HG03565 (cell line): ENCODE results near the gene NOMO2.
A peak's percentile ranks its signal among the peaks of the same experiment; 100 is the strongest.
"Not testable (repeated sequence)": the region's sequence is repeated elsewhere in the genome, so short reads cannot be mapped to it uniquely, and the experiment has no call there.

Experiments
- ATAC-seq: cut with Tn5 transposase; IDR thresholded peaks from one replicate; pipeline ENCODE4 v1.9.1; 2021; ENCODE audit warnings: mild to moderate bottlenecking, moderate library complexity; ENCODE audit not compliant: unreplicated experiment

NOMO2 gene

GRCh38 chr16:18525882-18526482 lies 35.9 kb downstream of the NOMO2 start:
- not testable (repeated sequence) for ATAC-seq

DNA sequence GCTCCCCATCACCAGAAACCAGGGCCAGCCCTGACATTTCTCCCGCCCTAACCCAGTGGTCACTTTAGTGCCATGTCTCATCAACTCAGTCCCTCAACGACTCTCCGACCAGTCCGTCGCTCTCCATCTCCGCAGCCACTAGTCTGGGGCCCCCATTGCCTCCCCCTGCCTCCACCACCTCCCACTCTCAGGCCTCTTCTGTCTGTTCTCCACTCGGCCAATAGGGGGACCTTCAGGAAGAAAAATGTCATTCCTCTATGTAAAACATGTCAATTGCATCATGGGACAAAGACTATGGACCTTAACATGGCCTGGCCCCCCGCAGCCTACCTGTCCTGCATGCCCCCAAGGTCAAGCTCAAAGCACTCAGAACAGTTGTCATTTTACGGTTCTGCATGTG lies 39.3 kb downstream of the NOMO2 start:
- ATAC-seq = not testable (repeated sequence)

GRCh38 chr16:18521445-18522181 lies 40.3 kb downstream of the NOMO2 start:
- not testable (repeated sequence) for ATAC-seq

DNA sequence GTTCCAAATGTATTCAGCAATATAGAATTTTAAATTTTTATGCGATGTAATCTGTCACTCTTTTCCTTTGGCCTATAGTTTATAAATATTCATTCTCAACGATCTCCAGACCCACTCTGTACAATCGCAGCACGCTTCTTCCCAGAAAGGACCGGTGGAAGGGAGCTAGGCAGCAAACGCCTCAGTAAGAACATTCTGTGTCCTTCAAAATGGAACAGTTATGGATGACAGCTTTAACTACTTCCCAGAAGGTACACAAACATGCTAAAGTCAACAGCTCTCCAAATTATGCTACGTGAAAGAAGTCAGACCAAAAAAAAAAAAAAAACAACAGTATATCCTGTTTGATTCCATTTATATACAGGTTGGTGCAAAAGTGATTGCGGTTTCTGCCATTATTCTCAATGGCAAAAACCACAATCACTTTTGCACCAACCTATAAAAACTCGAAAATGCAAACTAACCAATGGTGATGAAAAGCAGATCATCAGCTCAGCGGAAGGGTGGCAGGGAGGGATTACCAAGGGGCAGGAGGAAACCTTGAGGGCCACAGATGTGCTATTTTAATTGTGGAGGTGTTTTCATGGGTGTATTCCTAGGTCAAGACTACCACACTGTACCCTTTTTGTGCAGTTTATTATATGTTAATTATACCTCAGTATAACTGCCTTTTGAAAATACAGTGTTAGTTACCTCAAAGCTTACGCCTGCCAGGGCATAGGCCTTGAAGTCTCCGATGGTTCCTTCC lies 43.2 kb downstream of the NOMO2 start:
- not testable (repeated sequence) for ATAC-seq

GRCh38 chr16:18498430-18498829 lies 63.5 kb downstream of the NOMO2 start:
- ATAC-seq = not testable (repeated sequence)

DNA sequence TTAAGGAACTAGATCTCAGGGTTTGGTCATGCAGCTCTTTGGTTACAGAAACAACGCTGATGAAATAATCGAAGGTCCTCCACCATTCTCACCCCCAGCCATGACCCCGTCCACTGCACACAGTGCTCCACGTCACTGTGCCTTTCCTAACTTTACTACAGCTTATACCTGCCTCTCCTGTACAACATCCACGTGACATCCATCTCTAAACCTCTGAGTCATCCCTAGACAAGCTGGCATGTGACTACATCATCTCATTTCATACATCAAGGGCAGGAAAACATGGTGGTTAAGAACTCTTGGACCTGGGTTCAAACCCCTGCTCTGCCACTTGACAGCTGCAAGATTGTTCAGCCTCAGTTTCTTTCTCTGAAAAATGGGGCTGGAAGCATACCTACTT lies 64.9 kb downstream of the NOMO2 start:
- ATAC-seq = not testable (repeated sequence)

DNA sequence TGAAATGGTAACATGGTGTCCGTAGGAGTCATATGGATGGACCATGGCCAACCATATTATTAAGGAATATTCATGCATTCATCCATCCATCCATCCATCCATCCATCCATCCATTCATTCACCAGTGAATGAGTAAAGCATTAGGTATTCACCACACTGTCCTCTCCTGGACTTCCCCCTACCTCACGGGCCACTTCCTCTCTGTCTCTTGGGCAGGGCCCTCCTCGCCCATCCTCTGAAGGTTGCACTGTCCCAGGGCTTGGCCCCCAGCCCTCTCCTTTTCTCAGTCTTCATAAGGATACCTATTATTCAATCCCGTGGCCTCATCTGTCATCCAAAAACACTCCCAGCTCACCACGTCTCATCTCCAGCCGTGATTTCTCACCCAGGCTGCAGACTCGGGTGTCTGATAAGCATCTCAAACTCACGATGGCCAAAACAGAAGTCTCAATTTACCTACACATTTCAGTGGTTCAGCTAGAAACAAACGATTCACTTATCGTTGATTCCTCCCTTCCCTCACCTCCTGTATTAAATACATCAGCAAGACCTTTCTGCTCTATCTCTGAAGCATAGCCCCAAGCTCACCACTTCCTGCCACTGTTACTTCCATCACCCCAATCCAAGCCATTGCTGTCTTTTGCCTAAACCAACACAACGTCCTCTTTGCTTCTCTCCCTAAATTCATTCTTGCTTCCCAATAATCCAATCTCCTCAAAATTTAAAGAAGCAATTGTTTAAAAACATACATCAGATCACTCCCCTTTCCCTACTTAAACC lies 69.6 kb downstream of the NOMO2 start:
- not testable (repeated sequence) for ATAC-seq

GRCh38 chr16:18436025-18436424 lies 125.9 kb downstream of the NOMO2 start:
- not testable (repeated sequence) for ATAC-seq

DNA sequence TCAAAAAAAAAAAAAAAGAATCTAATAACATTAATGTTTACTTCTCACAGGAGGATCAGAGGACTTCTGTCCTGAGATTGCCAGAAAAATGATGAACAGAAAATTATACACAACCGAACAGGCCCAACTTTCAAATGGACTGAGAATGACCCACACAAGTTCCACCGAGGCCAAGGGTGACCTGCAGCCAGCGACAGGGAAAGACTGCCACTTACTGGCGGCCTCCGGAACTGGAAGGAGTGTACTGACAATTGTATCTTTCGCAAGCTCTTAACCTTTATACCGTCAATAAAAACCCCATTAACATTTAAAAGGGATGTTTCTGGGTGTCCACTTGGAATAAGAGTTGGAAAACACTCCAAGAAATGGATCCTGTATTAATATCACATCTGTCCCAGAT lies 146.1 kb downstream of the NOMO2 start:
- ATAC-seq = not testable (repeated sequence)

GRCh38 chr16:18409532-18410293 lies 152.2 kb downstream of the NOMO2 start:
- not testable (repeated sequence) for ATAC-seq

GRCh38 chr16:18401851-18402657 lies 159.8 kb downstream of the NOMO2 start:
- peak; percentile 45 for ATAC-seq

GRCh38 chr16:18401159-18401558 lies 160.7 kb downstream of the NOMO2 start:
- ATAC-seq = not testable (repeated sequence)

DNA sequence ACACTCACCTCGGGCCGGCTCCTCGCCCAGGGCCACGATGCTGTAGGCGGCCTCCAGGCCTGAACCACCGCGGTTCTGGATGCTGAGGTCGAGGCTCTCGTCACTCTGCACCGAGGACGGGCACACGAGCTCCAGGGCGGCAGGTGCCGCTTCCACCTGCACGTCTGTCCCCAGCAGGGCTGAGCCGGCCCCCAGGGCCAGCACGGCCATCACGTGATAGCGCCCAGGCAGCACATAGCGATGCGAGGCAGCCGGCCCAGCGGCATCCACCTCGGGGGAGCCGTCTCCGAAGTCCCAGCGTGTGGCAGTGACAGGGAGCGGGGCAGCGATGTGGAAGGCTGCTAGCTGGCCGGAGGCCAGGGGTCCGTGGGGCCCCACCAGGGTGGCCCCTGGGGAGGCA lies 167.5 kb downstream of the NOMO2 start:
- ATAC-seq = not testable (repeated sequence)

GRCh38 chr16:18387767-18388166 lies 174.1 kb downstream of the NOMO2 start:
- ATAC-seq = not testable (repeated sequence)

DNA sequence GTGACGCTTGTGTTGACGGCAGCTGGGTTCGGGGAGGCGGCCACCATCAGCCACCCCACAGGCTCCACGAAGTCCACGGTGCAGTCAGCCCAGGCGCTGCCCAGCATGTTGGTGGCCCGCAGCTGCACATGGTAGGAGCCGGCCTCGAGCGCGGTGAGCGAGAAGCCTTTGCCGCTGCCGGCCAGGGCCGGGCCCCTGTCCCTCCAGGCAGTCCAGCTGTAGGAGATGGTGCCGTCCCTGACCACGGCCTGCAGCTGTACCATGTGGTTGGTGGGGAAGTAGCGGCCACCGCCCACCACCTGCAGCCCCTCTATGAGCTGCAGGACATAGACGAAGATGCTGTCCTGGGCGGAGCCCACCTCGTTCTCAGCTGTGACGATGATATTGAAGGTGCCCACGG lies 175.4 kb downstream of the NOMO2 start:
- ATAC-seq = not testable (repeated sequence)

- not testable (repeated sequence) for ATAC-seq
These were observed 176.6 kb downstream of the NOMO2 start for GRCh38 chr16:18385285-18385684.

DNA sequence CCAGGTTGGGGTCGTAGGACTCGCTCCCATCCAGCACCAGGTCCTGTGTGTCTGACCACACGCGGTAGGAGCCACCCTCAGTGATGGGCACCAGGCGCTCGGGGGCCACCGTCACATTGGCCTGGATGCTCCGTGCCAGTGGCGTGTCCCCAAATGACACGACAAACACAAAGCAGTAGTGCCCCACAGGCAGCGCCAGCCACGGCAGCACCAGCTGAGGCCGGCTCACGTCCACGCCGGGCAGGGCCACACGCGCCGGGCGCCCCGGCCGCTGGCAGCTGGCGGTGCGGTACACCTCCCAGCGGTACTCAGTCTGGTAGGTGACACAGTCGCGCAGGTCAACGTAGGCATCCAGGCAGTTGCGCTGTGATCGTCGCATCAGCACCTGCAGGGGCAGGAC lies 177.0 kb downstream of the NOMO2 start:
- not testable (repeated sequence) for ATAC-seq

DNA sequence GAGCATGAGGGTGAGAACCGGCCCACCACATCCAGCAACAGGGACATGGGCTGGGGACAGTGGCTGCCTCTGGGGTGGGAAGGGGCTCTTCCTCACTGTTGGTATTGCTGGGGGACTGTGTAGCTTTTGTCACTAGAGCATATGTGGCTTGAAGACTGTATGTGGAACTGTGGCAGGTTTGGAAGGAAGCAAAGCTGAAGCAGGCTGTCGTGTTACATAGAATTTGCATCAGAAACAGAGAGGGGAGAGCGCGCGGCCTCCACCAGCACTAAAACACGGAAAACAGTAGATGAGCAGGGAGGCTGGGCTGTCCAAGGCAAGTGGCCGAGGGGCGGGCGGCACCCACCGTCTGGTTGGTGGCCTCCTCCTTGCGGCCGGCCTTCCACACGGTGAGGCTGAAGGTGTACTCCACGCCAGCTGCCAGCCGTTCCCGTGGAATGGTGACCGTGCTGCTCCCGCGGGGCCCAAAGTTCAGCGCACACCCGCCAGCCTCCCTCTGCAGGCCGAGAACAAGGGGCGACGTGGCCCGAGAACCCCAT lies 177.7 kb downstream of the NOMO2 start:
- not testable (repeated sequence) for ATAC-seq

DNA sequence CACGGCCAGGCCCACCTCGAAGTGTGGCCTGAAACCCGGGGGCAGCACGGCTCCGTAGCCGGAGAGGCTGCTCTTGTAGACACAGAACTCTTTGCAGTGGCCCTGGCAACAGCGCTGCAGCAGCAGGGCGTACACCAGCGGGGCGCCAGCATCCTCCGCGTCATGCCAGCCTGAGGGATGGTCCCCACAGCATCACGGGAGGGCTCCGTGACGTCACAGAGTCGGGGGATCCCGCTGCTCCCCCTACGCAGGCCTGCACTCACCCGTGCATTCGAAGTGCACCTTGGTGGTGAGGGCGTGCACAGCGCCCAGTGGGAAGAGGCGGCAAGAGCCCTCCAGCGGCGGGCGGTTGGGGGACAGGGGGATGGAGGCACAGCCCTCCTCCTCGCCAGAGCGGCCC lies 179.2 kb downstream of the NOMO2 start:
- ATAC-seq = not testable (repeated sequence)
